Measurements from ENCODE around the gene TRABD2B.

- TF ChIP-seq EZH2phosphoT487 (IDR thresholded peaks at IDR 0.05; ENCODE audit: insufficient read depth, low read depth) (no peak), EZH2 (IDR thresholded peaks at IDR 0.05; ENCODE audit: insufficient read depth, poor library complexity, severe bottlenecking) (no peak)
These were observed 243.4 kb downstream of the TRABD2B start for GRCh38 chr1:47753808-47754207.

Data from GM23248 (cell line).